HG03558 (cell line): Measurements from ENCODE around the gene ITGAD.
"Not testable (repeated sequence)": the region's sequence is repeated elsewhere in the genome, so short reads cannot be mapped to it uniquely, and the experiment has no call there.

Experiments
- ATAC-seq: cut with Tn5 transposase; IDR thresholded peaks from one replicate; pipeline ENCODE4 v1.9.1; 2021; ENCODE audit warnings: moderate number of reproducible peaks; ENCODE audit not compliant: unreplicated experiment; ENCODE audit errors: extremely low read depth

Gene ITGAD

DNA sequence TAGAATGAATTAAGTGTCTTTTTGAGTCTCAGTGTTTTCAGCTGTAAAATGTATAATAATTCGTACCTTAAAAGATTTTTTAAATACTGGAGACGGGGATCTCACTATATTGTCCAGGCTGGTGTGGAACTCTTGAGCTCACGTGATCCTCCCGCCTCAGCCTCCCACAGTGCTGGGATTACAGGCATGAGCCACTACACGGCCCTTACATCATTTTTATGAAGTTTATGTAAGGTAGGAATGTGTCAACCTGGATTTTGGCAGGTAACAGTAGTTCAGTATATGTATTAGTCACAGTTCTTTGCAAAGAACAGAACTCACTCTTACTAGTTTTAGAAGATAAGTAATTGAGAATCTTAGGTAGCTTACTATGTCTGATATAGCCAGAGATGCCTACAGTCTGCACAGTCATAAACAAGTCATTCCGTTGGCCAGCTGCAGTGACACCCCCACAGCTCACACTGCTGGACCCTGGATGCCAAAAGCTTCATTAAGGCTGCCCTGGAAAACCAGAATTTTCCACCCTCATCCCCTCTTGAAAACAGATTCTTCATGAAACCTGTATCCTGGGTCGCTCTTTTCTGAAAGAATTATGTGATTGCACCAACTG lies 35.6 kb downstream of the ITGAD start:
- no peak for ATAC-seq

DNA sequence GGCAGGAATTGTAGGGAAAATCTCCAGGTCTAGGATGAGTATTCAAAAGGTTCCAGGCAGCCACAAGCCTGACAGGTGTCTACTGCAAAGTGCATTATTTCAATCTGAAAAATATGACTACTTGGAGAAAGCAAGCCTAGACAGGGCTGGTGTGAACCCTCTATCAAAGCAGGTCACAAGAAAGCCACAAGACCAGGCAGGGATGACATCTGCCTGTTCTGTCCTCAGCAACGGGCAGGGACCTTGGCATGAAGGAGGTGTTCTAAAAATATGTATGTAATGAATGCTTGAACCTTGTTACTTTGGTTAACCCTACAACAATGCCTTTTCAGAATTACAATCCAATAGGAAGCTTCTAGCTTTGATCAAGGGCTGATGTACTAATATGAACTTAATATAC lies 36.2 kb downstream of the ITGAD start:
- no peak for ATAC-seq

DNA sequence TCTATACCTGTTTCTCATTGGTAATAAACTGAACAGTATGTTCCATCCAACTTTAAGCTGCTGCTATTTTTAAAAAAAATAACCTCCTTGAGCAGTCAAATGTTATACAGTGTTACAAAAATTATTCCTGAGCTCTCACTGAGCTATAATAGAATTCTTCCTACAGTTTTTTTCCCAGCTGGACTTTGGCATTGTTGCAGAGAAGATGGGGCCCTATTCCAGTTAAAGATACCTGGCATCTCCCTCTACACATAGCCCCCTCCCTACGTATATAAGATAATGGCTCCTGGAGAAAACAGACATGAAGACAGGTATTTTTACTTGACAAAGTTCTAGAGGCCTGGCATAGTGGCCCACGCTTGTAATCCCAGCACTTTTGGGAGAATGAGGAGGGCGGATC lies 36.7 kb downstream of the ITGAD start:
- no peak for ATAC-seq

DNA sequence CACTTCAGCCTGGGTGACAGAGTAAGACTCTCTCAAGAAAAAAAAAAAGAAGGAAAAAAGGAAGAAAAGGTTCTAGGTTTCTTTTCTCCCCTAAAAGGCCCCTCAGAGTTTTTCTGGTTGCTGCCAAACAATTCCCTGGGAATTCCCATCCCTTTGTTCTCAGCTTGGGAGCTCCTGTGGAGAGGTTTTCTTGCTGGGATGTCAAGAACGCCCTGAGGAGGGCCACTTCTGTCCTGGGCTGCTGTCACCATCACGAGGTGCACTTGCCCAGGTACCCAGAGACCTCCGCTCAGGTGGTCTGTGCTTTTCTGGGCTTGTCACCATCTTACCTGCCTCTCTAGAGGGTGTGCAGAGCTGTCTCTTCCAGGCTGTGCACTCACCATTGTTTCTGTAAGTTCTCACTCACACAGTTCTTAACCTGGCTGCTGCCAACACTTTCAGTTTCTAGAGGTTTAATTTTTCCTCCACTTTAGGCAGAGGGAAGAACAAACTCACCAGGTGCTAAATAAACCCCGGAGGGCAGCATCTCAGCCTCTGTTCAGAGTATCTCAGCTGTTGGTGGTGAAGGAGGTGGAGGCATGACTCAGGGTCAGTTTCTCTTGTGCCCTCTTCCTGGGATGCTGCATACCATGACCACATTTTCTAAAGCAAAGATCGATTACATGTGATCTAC lies 37.4 kb downstream of the ITGAD start:
- ATAC-seq: no peak

DNA sequence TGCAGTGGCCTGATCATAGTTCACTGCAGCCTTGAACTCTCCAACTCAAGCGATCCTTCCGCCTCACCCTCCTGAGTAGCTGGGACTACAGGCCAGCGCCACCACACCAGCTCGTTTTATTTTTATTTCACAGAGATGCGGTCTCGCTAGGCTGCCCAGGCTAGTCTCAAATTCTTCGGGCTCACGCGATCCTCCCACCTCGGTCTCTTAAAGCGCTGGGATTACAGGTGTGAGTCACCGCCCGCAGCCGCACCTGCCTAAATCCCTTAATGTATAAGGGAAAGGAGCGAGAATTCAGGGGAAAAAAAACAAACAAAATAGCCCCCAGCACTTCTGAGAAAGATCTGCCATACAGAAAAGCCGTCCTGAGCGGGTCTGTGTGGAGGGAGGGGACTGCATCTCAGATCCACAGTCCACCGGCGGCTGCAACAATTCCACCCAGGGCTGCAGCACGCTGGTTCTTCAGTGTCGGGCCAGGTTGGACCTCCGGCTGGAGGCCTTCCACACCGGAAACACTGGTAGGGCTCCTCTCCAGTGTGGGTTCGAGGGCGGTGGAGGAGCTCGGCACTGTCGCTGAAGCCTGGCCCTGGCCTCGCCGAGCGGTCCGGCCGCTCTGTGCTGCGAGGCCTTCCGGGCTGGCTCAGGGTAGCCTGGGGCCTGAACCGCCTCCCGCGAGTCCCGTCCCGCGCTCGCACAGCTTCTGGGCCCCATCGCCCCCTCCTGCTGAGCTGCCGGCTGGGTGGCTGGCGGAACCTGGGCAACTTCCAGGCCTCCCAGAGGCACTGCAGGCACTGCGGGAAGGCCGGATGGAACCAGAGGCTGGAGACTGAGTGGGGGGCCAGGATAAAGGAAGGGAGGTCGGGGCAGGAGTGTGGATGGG lies 42.4 kb downstream of the ITGAD start:
- no peak for ATAC-seq

DNA sequence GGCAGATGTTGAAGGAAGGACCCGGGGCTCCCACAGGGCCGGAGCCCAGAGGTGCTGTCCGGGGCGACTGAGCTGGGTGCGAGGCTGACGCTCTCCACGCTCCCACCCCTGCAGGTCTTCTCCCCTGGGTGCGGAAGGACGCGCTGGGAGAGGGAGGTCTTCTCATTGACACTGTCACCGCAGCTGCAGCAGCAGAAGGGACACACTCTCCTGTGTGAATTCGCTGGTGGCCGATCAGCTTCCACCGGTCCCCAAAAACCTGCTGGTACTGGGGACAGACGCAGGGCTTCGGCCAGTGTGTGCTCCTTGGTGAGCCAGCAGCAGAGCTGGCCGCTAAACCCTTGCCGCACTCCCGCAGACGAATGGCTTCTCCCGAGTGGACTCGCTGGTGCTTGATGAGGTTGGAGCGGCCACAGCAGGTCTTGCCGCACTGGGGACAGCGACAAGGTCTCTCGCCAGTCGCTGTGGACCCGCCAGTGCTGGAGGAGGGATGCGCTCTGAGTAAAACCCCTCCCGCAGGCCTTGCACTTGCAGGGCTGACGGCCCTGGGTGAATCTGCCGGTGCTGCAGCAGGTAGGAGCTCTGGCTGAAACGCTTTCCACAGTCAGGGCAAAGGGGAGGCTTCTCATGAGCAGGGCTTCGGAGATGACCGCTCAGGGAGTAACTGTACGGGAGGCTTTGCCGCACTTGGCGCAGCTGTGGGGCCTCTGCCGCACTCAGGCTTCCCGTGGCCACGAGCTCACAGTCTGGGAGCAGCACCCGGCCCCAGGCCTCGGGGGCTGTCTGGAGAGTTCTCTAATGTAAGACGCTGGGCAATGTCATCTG lies 43.3 kb downstream of the ITGAD start:
- ATAC-seq: no peak

DNA sequence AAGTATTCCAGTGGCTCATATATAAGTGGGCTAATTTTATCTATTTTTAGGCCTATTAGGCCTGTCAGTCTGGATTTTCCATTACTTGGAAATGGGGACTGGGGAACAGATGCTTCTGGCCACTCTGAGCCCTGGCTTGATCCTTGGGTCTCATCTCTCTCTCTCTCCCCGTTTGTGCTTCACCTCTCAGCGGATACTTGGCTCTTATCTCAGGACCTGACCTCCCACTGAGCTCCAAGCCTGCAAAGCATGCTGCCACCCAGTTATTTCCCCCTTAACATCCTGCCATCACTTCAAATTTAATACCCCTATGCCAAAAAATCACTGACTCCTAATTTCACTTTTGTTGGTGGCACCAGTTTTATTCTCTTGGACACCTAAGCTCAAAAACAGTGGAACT lies 45.3 kb downstream of the ITGAD start:
- no peak for ATAC-seq

DNA sequence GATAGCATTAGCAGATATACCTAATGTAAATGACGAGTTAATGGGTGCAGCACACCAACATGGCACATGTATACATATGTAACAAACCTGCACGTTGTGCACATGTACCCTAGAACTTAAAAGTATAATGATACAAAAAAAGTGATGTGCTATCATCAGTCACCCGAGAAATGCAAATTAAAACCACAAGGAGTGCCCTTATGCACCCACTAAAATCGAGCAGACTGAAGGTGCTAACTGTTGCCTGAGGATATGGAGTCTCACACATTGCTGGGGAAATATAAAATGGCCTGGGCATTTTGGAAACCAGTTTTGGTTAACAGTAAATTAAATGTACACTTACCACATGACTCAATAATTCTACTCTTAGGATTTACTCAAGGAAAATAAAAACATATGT lies 45.9 kb downstream of the ITGAD start:
- ATAC-seq: not testable (repeated sequence)

DNA sequence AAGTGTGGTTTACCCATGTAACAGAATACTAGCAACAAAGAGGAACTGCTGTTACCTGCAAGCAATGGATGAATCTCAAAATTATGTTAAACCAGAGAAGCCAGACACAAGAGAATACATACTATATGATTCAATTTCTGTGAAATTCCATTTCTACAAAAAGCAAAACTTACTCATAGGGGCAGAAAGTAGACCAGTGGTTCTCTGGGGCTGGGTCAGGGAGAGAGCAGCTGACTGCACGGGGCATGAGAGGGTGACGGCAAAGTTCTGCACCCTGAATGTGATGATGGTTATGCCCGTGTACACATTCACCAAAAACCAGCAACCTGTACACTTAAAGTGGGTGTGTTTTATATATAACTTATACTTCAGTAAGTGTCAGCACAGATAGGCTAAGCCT lies 46.4 kb downstream of the ITGAD start:
- no peak for ATAC-seq

DNA sequence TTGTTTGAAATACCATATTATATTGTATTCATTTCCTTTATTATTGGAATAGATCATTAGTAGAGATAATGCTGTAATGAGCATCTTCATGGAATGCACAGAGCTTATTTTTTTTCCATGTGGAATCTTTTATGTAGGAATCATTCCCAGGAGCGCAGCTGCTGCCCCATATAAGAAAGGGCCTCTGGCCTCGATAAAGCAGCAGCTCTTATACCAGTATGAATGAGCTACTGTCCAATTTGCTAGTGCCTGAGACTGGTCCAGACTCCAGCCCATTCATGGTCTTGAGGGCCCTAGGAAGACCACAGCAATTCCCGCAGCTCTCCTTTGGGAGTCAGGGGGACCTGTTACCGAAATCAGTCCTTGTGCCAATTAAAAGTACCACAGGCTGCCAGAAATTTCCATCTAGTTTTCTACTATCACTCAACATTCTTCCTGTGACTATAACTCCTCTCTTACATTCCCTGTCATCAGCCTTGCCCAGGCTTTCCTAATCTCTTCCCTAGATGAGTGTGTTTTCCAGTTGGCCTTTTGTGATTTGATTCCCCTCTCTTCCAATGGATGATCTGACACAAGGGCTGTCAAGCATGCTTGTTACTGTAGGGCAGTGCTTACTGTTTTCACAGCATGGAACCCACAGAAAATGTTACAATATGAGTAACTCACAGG lies 47.5 kb downstream of the ITGAD start:
- no peak for ATAC-seq

DNA sequence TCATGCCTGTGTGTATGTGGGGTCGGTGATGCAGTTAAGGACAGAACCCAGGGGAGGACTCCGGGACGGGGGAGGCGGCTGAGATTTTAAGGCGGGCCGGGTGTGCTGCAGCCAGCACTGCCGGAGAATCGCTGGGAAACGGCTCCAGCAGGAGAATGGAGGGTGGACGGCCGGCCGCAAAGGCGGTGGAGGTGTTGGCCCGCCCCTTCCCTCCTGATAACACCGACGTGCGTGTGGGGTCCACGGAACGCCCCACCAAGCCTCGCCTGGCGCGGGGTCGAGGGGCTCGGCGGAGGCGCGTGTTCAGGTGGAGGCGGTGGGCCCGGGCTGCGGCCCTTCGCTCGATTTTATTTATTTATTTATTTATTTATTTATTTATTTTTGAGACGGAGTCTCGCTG lies 48.8 kb downstream of the ITGAD start:
- no peak for ATAC-seq

DNA sequence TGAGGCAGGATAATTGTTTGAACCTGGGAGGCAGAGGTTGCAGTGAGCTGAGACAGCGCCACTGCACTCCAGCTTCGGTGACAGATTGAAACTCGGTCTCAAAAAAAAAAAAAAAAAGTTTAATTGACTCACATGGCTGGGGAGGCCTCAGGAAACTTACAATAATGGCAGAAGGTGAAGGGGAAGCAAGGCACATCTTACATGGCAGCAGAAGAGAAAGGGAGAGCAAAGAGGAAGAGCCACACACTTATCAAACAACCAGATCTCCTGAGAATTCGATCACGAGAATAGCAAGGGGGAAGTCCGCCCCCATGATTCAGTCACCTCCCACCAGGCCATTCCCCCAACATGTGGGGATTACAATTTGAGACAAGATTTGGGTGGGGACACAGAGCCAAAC lies 52.8 kb downstream of the ITGAD start:
- not testable (repeated sequence) for ATAC-seq

DNA sequence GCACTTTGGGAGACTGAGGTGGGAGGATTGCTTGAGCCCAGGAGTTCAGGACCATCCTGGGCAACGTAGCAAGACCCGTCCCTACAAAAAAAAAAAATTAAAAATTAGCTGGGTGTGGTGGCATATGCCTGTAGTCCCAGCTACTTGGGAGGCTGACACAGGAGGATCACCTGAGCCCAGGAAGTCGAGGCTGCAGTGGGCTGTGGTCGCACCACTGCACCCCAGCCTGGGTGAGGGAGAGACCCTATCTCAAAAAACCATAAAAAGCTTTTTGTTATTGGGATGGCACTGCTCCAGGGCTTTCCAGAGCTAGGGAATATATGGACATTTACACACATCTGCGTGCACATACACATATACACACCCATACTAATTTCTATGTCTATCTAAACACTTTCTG lies 58.1 kb downstream of the ITGAD start:
- no peak for ATAC-seq

DNA sequence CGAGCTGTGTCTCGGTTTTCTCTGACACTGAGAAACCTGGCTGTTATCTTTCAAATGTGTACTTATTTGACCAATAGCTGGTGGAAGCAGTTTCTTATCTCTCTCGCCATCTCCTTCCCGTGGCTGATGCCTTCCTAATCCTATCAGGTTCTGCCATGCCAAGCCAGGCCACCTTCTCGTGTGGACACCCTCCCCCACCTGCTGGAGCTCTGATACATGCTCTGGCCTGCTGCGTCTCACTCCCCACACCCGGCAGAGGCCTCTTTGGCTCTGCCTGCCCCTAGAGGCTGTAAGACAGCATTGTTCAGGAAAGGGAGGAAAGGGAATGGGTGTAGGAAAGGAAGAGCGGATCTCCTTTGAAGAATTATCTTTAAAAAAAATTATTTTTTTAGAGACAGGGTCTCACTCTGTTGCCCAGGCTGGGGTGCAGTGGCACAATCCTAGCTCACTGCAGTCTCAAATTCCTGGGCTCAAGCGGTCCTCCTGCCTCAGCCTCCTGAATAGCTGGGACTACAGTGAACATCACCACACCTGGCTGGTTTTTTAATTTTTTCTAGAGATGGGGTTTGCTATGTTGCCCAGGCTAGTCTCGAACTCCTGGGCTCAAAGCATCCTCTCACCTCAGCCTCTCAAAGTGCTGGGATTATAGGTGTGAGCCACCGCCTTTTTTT lies 58.7 kb downstream of the ITGAD start:
- no peak for ATAC-seq

DNA sequence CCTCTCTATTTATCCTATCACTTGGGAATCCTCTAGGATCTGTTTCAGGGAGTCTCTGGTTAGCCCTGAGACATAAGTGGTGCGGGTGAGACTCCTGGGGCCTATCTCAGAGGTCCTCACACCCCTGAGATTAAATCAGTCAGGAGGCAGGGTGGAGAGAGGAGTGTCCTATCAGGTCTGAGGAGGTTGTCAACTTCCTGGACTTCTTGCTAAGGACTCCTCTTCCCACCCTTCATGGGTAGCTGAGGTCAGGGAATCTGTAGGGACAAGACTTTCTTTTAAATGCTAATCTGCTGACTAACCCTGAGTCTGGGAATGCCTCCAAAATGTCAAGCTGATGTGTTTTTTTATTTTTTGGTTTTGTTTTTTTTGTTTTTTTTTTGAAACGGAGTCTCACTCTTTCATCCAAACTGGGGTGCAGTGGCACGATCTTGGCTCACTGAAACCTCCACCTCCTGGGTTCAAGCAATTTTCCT lies 59.5 kb downstream of the ITGAD start:
- no peak for ATAC-seq

DNA sequence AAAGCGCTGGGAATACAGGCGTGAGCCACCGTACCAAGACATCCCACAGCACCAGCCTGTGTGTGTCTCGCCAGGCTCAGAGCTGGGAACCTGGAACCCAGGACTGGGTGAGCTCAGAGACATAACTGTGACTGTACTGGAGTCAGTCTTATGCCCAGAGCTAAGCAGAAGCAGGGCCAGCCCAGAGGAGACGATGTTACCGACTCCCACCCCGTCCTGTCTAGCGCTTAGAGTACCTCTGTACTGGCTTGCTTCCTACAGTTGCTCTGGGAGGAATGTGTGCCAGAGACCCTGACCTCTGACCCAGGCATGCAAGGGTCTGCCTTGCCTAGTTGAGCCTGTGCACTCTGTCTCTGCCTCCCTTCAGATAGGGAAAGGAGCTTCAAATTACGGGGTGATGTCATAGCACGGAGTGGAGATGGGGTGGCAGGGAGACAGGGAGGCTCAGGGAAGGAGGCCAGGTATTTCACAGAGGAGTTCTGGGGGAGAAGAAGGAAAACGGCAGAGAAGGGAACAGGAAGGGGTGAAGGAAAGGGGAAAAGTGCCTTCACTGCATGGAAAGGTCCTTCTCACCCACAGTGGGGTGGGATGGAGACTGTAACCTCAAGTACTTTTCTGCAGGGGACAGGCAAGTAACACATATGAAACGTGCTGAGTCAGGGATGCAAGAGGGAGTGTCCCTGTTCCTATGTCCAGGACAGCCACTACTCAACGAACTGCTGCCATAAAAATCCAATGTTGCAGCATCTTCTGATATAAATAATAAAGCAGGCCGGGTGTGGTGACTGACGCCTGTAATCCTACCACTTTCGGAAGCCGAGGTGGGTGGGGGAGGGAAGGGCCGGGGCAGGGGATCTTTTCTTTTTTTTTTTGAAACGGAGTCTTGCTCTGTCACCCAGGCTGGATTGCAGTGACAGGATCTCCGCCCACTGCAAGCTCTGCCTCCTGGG lies 60.4 kb downstream of the ITGAD start:
- no peak for ATAC-seq

DNA sequence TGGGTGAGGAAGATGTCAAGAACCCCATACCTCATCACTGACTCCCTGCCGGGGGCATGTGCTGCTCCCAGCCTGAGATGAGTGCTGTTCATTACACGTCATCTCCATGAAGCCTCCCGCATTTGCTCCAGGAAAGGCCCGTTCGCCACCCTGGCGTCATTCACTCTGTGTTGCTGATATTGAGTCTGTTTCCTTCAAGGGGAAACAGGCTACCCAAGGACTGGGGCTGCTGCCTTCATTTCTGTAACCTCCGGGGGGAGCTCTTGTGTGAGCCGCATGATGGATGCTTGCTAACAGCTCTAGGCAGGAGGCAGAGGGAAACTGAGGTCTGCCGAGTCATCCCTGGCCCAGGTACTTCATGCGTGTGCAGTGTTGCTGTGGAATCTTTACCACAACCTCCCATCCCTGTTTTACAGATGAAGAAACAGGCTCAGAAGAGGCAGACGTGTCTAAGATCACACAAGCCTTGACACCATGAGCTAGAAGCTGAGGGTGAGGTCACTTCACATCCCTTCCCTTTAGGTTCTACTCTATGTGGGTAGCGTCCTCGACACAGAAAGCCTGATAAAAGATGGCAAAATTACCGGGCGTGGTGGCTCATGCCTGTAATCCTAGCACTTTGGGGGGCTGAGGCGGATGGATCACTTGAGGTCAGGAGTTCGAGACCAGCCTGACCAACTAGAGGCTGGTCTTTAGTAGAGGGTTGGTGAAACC lies 62.6 kb downstream of the ITGAD start:
- no peak for ATAC-seq

DNA sequence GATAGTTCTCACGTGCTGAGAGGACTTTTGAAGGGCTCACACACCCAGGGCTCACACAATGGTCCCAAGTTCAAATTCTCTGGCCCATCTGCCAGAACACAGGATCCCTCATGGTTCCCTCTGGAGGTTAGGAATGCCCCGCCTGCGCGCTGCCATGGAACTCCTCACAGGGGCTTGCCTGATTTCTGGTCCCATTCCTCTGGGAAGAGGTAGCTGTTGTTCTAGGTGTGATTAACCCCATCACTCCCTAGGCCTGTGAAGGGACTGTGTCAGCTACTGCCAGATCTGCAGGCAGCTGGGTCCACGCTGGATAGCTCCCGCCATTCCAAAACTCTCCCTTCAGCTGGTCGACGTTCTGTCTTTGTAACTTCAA lies 63.8 kb downstream of the ITGAD start:
- no peak for ATAC-seq
